LNCAP (cell line): ENCODE measurements around the gene MRPL32.

ENCODE experiments used
- TF ChIP-seq, protein P1 (sequence below): fragments of 450-650 bp; IDR thresholded peaks from 2 replicates; pipeline ENCODE4 v1.5.1; 2017; ENCODE audit warnings: mild to moderate bottlenecking

MRPL32 gene

DNA sequence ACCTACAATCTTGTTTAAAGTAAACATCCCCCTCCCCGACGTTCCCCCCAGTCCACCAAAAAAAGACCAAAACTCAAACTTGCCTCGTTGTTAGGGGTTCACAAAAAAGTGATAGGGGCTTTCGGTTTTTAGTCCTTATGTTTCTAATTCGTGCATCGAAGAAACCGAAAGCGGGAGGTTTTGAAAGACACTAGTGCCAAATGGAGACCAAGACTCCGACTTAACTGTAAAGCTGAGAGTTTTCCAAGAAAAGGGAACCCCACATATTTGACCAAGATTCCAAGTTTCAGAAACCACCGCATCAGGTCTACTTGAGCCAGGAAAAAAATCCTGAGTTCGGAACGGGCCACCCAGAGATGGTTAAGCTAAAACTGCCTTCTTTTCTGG, 736 bp upstream of the MRPL32 start:
- TF ChIP-seq, protein P1, sequence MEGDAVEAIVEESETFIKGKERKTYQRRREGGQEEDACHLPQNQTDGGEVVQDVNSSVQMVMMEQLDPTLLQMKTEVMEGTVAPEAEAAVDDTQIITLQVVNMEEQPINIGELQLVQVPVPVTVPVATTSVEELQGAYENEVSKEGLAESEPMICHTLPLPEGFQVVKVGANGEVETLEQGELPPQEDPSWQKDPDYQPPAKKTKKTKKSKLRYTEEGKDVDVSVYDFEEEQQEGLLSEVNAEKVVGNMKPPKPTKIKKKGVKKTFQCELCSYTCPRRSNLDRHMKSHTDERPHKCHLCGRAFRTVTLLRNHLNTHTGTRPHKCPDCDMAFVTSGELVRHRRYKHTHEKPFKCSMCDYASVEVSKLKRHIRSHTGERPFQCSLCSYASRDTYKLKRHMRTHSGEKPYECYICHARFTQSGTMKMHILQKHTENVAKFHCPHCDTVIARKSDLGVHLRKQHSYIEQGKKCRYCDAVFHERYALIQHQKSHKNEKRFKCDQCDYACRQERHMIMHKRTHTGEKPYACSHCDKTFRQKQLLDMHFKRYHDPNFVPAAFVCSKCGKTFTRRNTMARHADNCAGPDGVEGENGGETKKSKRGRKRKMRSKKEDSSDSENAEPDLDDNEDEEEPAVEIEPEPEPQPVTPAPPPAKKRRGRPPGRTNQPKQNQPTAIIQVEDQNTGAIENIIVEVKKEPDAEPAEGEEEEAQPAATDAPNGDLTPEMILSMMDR: no peak

GRCh38 chr7:42932811-42933591, 825 bp downstream of the MRPL32 start:
- TF ChIP-seq, protein P1: no peak

DNA sequence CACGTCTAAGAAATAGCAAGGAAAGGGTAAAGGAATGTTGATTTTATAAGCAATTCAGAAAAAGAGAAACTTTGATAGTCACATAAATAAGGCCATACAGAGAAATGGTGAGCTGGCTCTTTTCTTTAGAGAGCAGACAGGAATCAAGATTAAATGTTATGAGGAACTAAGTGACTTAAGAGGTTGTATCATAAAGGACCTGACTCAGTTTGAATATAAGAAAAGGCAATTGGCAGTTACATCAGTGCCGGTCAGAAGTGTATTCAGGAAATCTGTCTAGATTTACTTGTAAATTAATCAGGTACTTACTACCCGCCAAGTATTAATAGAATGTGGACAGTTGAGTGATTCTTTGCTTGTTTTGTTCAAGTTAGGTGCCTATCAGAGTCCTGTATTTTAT, 2.1 kb downstream of the MRPL32 start:
- TF ChIP-seq, protein P1: no peak

DNA sequence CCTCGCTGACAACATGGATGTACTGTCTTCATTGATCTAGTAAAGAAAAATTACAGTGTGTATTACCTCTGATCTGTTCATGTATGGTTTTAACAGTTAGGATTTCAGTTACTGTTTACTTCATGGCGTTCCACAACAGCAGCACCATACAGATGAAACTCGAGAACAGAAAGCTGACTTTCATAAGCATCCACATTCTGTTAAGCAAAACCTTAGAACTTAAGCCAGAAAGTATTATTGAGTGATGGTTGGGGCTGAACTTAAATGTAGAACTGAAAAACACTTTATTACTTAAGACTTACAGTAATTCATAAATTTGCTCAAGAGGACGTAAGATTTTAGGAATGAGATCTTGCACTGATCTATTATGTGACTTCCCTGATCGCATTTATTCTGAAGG, 3.7 kb downstream of the MRPL32 start:
- TF ChIP-seq, protein P1: no peak

DNA sequence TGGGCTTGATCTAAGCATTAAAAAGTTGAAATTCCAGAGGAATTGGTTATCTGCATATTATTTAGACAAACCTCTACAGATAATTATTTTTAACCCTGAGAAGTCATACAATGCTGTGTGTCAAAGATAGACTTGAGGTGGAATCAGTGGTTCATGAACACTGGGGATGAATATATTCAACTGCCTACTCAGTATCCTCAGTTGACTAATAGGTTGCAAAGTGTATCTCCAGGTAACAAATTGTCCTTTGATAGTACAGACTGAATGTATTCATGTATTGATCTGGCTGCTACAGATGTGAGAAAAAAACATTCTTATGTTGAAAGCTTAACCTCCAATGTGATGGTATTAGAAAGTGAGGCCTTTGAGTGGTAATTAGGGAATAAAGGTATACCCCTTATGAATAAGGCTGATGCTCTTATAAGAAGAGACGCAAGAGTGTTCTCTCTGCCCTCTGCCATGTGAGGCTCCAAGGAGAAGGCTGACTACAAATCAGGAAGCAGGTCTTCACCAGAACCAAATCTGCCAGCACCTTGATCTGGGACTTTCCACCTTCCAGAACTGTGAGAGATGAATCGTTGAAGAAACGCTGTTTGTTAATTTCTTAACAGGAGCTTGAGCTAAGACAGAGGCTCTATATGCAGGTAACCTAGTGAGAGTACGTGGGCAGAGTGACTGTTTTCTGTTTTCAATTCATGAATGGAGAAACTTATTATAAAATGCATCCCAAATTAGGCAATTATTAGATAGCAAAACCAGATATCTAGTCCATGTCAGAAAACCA, 7.5 kb downstream of the MRPL32 start:
- TF ChIP-seq, protein P1: no peak

DNA sequence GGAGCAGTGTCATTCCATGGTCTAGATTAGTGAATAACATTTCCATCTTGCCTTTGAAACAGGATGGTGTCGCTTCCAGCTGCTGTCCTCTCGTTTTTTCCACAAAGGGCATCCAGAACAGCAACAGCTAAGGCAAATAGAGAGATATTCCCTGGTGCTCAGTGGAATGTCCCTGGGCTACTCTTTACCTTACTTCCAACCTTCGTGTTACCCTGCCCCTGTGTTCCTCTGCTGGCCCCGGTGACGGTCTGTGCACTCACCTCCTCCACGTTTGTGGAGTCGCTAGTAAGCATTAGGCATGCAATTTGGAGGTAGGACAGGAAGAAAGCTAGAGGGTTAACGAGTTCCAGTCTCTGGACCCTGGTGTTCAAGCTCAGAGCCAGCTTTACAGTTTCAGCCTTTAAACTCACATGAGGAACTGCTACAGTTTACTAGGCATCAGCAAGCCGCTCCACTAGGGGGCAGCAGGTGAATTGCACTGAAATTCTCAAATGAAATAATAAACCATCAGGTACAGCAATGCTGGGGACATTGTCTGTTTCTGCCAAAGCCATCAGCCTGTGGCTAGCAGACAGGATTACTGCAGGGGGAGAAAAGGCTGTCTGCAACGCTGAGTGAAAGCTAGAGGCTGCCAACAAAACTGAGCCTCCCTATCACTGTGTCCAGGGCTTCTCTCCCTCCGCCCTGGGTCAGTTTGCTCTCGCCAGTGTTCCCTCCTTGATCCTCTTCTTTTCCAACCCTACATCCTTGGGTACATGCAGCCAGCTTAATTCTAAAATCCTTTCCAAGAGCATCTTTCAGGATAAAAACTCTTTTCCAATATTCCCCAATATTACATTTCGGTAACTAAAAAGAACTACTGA, 9.0 kb downstream of the MRPL32 start:
- TF ChIP-seq, protein P1: peak; percentile 92
